Neural progenitor cell (in vitro differentiated cells): ENCODE results near the gene NCOA6.

Source experiments
- EZH2 ChIP-seq: fragments of 200-600 bp; sonication (generic); IDR thresholded peaks from 2 replicates; pipeline ENCODE4 v1.6.1; 2017; ENCODE audit warnings: antibody characterized with exemption, mild to moderate bottlenecking, moderate library complexity
- TF ChIP-seq, protein P1 (sequence below): fragments of 200-600 bp; sonication (generic); IDR thresholded peaks from 2 replicates; pipeline ENCODE4 v1.5.1; 2017; ENCODE audit warnings: antibody characterized with exemption, mild to moderate bottlenecking

DNA sequence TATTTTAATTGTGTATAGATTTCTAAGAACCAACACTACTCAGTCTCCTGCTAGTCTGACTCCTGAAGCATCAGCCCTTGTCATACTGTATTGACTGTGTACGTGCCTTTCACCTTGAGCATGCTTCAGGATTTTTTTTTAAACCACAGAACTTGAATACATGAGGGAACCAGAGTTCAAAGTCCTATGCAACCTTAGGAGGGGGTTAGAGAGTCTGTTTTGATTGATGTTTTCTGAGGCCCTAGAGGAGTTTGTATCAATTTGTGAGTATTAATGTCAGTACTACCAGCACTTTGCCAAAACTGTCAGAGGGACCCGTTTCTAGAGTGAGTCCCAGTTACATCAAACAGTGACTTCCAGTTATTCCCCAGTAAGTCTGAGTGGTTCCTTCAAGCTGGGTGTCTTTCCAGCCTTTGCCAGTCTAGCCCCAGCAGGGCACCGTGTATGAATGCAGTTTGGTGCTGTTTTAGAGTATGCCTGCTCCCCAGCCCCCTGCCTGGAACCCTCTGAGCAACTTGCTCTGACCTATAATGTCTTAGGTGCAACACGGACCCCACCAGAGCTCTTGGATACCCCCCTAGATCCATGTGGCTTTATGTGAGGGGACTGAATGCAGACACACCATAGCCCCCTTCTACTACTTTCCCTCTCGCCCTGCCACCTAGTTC is 112.8 kb downstream of the NCOA6 start:
- TF ChIP-seq, protein P1, sequence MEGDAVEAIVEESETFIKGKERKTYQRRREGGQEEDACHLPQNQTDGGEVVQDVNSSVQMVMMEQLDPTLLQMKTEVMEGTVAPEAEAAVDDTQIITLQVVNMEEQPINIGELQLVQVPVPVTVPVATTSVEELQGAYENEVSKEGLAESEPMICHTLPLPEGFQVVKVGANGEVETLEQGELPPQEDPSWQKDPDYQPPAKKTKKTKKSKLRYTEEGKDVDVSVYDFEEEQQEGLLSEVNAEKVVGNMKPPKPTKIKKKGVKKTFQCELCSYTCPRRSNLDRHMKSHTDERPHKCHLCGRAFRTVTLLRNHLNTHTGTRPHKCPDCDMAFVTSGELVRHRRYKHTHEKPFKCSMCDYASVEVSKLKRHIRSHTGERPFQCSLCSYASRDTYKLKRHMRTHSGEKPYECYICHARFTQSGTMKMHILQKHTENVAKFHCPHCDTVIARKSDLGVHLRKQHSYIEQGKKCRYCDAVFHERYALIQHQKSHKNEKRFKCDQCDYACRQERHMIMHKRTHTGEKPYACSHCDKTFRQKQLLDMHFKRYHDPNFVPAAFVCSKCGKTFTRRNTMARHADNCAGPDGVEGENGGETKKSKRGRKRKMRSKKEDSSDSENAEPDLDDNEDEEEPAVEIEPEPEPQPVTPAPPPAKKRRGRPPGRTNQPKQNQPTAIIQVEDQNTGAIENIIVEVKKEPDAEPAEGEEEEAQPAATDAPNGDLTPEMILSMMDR = no peak
- TF ChIP-seq EZH2 = no peak
